Measurements from ENCODE around the gene NCOA3. TPM values are rescaled to one million over a fixed set of nuclear protein-coding genes. Genes with fewer than 3 reads are reported as not detected.

The NCOA3 gene
- polyA plus RNA-seq, 1 of the 3 experiments (the other 2 are of a cell fraction): 5.8 TPM

DNA sequence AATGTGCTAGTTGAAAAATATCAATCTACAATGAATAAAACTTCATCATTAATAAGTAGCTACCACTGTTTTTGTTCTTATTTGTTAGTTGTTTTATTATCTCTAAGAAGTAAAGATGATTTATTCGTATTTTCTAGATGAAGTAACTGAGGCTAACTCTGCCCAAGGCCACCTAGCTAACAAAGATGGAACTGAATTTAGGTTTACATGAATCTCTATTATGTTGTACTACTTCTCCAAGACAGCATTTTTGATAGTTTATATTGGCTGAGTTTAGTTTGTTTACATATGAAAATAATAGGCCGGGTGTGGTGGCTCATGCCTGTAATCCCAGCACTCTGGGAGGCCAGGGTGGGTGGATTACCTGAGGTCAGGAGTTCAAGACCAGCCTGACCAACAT is 121.5 kb downstream of the NCOA3 start:
- DNase-seq: no peak
- Histone ChIP-seq H3K36me3 (replicated peaks in 1 of 2; ENCODE audit: control insufficient read depth in 1 of 2, insufficient read depth in 2 of 2, low read length in 1 of 2) (peaks cover 13 to 33% of the 10 kb centered on the region in 2 experiments), H3K9me2 (no peaks in the 10 kb centered on the region), H3K4me3 (ENCODE audit: low read depth in 2 of 2, low read length in 1 of 2) (no peak overlapping the region), H3K27me3 (ENCODE audit: insufficient read depth) (no peaks in the 10 kb centered on the region), H3K9me3 (no peaks in the 10 kb centered on the region), H3K4me1 (ENCODE audit: control insufficient read depth in 1 of 2, insufficient read depth in 2 of 2, low read depth in 1 of 2, low read length in 1 of 2) (no peaks in the 10 kb centered on the region; a peak in 1 of 4 replicates), H3F3A (replicated peaks; ENCODE audit: insufficient read depth) (peaks cover 8% of the 10 kb centered on the region), H3K27ac (ENCODE audit: low read depth in 2 of 2, low read length in 1 of 2) (no peak overlapping the region), H3K79me2 (ENCODE audit: insufficient read depth) (peaks cover 5% of the 10 kb centered on the region; the same call in 1 of the 2 replicates), H3K4me2 (no peak overlapping the region), H2AFZ (ENCODE audit: low read depth) (no peak overlapping the region), H3K9ac (no peak overlapping the region), H4K20me1 (ENCODE audit: insufficient read depth) (no peaks in the 10 kb centered on the region)
- WGBS (ENCODE audit: low lambda C conversion rate): 87% methylated on average over 2 of the region's 2 CpGs
- ChIA-PET POLR2A (interaction anchor here (0.6 kb wide), 1 partner anchor 414 kb away, joined by 3 read pairs; no protein-coding TSS in a partner anchor), CTCF (interaction anchor here (0.6 to 2.9 kb wide), 12 partner anchors 11 to 998 kb away, joined by 3 to 21 read pairs (median 3); partner anchors contain the start of gene NCOA3)
- TF ChIP-seq NRF1 (IDR thresholded peaks at IDR 0.05; ENCODE audit: low read depth, low read length) (no peak), MEF2A (IDR thresholded peaks at IDR 0.05; ENCODE audit: borderline replicate concordance, low read depth) (no peak), NFIC (IDR thresholded peaks at IDR 0.05; ENCODE audit: borderline replicate concordance) (no peak), EP300 (IDR thresholded peaks at IDR 0.05; ENCODE audit: borderline replicate concordance in 1 of 2, low read depth in 1 of 2, low read length in 1 of 2) (no peak), EZH2phosphoT487 (IDR thresholded peaks at IDR 0.05; ENCODE audit: borderline replicate concordance, low read depth) (no peak), POLR2AphosphoS5 (IDR thresholded peaks at IDR 0.05; ENCODE audit: low read depth, low read length) (no peak), RAD21 (IDR thresholded peaks at IDR 0.05; ENCODE audit: low read length) (no peak), FOXJ3 (CRISPR knock-in tag; IDR thresholded peaks at IDR 0.05) (no peak), JUND (IDR thresholded peaks at IDR 0.05) (no peak), TCF12 (IDR thresholded peaks at IDR 0.05) (no peak)
- TF ChIP-seq, protein P1, sequence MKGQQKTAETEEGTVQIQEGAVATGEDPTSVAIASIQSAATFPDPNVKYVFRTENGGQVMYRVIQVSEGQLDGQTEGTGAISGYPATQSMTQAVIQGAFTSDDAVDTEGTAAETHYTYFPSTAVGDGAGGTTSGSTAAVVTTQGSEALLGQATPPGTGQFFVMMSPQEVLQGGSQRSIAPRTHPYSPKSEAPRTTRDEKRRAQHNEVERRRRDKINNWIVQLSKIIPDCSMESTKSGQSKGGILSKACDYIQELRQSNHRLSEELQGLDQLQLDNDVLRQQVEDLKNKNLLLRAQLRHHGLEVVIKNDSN (IDR thresholded peaks at IDR 0.05; ENCODE audit: borderline replicate concordance, low read depth): no peak
- TF ChIP-seq, protein P2, sequence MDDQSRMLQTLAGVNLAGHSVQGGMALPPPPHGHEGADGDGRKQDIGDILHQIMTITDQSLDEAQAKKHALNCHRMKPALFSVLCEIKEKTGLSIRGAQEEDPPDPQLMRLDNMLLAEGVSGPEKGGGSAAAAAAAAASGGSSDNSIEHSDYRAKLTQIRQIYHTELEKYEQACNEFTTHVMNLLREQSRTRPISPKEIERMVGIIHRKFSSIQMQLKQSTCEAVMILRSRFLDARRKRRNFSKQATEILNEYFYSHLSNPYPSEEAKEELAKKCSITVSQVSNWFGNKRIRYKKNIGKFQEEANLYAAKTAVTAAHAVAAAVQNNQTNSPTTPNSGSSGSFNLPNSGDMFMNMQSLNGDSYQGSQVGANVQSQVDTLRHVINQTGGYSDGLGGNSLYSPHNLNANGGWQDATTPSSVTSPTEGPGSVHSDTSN (IDR thresholded peaks at IDR 0.05): no peak
- TF ChIP-seq, protein P3, sequence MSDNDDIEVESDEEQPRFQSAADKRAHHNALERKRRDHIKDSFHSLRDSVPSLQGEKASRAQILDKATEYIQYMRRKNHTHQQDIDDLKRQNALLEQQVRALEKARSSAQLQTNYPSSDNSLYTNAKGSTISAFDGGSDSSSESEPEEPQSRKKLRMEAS (IDR thresholded peaks at IDR 0.05; ENCODE audit: low read depth): no peak
- TF ChIP-seq, protein P4, sequence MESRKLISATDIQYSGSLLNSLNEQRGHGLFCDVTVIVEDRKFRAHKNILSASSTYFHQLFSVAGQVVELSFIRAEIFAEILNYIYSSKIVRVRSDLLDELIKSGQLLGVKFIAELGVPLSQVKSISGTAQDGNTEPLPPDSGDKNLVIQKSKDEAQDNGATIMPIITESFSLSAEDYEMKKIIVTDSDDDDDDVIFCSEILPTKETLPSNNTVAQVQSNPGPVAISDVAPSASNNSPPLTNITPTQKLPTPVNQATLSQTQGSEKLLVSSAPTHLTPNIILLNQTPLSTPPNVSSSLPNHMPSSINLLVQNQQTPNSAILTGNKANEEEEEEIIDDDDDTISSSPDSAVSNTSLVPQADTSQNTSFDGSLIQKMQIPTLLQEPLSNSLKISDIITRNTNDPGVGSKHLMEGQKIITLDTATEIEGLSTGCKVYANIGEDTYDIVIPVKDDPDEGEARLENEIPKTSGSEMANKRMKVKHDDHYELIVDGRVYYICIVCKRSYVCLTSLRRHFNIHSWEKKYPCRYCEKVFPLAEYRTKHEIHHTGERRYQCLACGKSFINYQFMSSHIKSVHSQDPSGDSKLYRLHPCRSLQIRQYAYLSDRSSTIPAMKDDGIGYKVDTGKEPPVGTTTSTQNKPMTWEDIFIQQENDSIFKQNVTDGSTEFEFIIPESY (IDR thresholded peaks at IDR 0.05; ENCODE audit: borderline replicate concordance, low read depth): no peak
- TF ChIP-seq, protein P5, sequence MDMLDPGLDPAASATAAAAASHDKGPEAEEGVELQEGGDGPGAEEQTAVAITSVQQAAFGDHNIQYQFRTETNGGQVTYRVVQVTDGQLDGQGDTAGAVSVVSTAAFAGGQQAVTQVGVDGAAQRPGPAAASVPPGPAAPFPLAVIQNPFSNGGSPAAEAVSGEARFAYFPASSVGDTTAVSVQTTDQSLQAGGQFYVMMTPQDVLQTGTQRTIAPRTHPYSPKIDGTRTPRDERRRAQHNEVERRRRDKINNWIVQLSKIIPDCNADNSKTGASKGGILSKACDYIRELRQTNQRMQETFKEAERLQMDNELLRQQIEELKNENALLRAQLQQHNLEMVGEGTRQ (IDR thresholded peaks at IDR 0.05; ENCODE audit: borderline replicate concordance, low read depth, low read length): no peak
- TF ChIP-seq, protein P6, sequence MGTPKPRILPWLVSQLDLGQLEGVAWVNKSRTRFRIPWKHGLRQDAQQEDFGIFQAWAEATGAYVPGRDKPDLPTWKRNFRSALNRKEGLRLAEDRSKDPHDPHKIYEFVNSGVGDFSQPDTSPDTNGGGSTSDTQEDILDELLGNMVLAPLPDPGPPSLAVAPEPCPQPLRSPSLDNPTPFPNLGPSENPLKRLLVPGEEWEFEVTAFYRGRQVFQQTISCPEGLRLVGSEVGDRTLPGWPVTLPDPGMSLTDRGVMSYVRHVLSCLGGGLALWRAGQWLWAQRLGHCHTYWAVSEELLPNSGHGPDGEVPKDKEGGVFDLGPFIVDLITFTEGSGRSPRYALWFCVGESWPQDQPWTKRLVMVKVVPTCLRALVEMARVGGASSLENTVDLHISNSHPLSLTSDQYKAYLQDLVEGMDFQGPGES (IDR thresholded peaks at IDR 0.05; ENCODE audit: low read depth, low read length): no peak
- TF ChIP-seq, protein P7, sequence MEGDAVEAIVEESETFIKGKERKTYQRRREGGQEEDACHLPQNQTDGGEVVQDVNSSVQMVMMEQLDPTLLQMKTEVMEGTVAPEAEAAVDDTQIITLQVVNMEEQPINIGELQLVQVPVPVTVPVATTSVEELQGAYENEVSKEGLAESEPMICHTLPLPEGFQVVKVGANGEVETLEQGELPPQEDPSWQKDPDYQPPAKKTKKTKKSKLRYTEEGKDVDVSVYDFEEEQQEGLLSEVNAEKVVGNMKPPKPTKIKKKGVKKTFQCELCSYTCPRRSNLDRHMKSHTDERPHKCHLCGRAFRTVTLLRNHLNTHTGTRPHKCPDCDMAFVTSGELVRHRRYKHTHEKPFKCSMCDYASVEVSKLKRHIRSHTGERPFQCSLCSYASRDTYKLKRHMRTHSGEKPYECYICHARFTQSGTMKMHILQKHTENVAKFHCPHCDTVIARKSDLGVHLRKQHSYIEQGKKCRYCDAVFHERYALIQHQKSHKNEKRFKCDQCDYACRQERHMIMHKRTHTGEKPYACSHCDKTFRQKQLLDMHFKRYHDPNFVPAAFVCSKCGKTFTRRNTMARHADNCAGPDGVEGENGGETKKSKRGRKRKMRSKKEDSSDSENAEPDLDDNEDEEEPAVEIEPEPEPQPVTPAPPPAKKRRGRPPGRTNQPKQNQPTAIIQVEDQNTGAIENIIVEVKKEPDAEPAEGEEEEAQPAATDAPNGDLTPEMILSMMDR (IDR thresholded peaks at IDR 0.05): no peak

All from SK-N-SH (cell line).